HEK293 (cell line): Measurements from ENCODE around the gene CREBL2.

Source experiments
- GLIS2 ChIP-seq: fragments of 450-650 bp; formaldehyde crosslinking; IDR thresholded peaks from 2 replicates; pipeline ENCODE4 v1.5.1; 2016; ENCODE audit warnings: missing biosample characterization, missing genetic modification characterization
- ZNF174 ChIP-seq: fragments of 450-650 bp; formaldehyde crosslinking; IDR thresholded peaks from 2 replicates; pipeline ENCODE4 v1.5.0; 2017; ENCODE audit warnings: missing biosample characterization, mild to moderate bottlenecking, missing genetic modification characterization
- ZNF184 ChIP-seq: fragments of 450-650 bp; IDR thresholded peaks from 2 replicates; pipeline ENCODE4 v1.5.1; 2018; ENCODE audit warnings: missing biosample characterization, mild to moderate bottlenecking, missing genetic modification characterization
- ZNF302 ChIP-seq: fragments of 450-650 bp; formaldehyde crosslinking; IDR thresholded peaks from 2 replicates; pipeline ENCODE4 v1.5.1; 2016; ENCODE audit warnings: missing biosample characterization, missing genetic modification characterization, low read depth
- ZNF530 ChIP-seq: fragments of 450-650 bp; formaldehyde crosslinking; IDR thresholded peaks from 2 replicates; pipeline ENCODE4 v1.5.1; 2016; ENCODE audit warnings: low read depth, missing biosample characterization, missing genetic modification characterization
- ZNF707 ChIP-seq: fragments of 450-650 bp; formaldehyde crosslinking; IDR thresholded peaks from 2 replicates; pipeline ENCODE4 v1.5.1; 2016; ENCODE audit warnings: missing biosample characterization, missing genetic modification characterization
- TF ChIP-seq, protein P1 (sequence below): fragments of 450-650 bp; formaldehyde crosslinking; IDR thresholded peaks from 2 replicates; pipeline ENCODE4 v1.5.1; 2016; ENCODE audit warnings: missing biosample characterization, missing genetic modification characterization
- TF ChIP-seq, protein P2 (sequence below): fragments of 450-650 bp; formaldehyde crosslinking; IDR thresholded peaks from 2 replicates; pipeline ENCODE4 v1.5.1; 2016; ENCODE audit warnings: missing biosample characterization, missing genetic modification characterization, low read depth
- TF ChIP-seq, protein P3 (sequence below): fragments of 450-650 bp; formaldehyde crosslinking; IDR thresholded peaks from 2 replicates; pipeline ENCODE4 v1.5.1; 2016; ENCODE audit warnings: missing biosample characterization, missing genetic modification characterization
- TF ChIP-seq, protein P4 (sequence below): fragments of 450-650 bp; formaldehyde crosslinking; IDR thresholded peaks from 2 replicates; pipeline ENCODE4 v1.5.1; 2016; ENCODE audit warnings: missing biosample characterization, missing genetic modification characterization
- TF ChIP-seq, protein P5 (sequence below): fragments of 450-650 bp; formaldehyde crosslinking; IDR thresholded peaks from 2 replicates; pipeline ENCODE4 v1.5.0; 2017; ENCODE audit warnings: missing biosample characterization, missing genetic modification characterization, borderline replicate concordance

DNA sequence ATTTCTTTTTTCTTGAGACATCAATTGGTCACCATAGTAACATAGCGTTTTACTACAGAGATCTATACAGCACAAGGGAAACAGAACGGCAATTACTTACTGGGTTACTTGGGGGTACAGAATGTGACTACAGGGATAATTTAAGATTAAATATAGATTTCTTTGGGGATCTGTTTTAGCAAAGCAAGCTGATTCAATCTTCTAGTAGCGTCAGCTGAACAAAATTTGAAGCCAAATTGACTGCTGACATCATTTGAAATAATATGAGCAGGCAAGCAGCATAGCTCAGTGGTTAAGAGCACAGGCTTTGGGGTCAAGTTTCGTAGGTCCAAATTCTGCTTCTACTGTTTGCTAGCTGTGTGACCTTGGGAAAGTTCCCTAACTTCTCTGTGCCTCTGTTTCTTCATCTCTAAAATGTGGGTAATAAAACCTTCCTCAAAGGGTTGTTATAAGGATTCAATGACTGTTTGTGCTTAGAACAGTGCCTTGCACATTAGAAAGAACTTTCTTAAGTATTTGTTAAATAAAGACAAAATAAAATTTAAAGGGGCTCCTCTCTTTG is 71.5 kb downstream of the CREBL2 start:
- no peak for TF ChIP-seq ZNF707 (tag by site-specific recombination)
- no peak for TF ChIP-seq ZNF184 (tag by site-specific recombination)
- no peak for TF ChIP-seq ZNF530 (tag by site-specific recombination)
- TF ChIP-seq, protein P1, sequence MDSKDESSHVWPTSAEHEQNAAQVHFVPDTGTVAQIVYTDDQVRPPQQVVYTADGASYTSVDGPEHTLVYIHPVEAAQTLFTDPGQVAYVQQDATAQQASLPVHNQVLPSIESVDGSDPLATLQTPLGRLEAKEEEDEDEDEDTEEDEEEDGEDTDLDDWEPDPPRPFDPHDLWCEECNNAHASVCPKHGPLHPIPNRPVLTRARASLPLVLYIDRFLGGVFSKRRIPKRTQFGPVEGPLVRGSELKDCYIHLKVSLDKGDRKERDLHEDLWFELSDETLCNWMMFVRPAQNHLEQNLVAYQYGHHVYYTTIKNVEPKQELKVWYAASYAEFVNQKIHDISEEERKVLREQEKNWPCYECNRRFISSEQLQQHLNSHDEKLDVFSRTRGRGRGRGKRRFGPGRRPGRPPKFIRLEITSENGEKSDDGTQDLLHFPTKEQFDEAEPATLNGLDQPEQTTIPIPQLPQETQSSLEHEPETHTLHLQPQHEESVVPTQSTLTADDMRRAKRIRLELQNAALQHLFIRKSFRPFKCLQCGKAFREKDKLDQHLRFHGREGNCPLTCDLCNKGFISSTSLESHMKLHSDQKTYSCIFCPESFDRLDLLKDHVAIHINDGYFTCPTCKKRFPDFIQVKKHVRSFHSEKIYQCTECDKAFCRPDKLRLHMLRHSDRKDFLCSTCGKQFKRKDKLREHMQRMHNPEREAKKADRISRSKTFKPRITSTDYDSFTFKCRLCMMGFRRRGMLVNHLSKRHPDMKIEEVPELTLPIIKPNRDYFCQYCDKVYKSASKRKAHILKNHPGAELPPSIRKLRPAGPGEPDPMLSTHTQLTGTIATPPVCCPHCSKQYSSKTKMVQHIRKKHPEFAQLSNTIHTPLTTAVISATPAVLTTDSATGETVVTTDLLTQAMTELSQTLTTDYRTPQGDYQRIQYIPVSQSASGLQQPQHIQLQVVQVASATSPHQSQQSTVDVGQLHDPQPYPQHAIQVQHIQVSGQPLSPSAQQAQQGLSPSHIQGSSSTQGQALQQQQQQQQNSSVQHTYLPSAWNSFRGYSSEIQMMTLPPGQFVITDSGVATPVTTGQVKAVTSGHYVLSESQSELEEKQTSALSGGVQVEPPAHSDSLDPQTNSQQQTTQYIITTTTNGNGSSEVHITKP (tag by site-specific recombination), result no peak
- TF ChIP-seq GLIS2 (tag by site-specific recombination), result no peak
- TF ChIP-seq, protein P2, sequence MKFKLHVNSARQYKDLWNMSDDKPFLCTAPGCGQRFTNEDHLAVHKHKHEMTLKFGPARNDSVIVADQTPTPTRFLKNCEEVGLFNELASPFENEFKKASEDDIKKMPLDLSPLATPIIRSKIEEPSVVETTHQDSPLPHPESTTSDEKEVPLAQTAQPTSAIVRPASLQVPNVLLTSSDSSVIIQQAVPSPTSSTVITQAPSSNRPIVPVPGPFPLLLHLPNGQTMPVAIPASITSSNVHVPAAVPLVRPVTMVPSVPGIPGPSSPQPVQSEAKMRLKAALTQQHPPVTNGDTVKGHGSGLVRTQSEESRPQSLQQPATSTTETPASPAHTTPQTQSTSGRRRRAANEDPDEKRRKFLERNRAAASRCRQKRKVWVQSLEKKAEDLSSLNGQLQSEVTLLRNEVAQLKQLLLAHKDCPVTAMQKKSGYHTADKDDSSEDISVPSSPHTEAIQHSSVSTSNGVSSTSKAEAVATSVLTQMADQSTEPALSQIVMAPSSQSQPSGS (tag by site-specific recombination), result no peak
- TF ChIP-seq ZNF302, result no peak
- TF ChIP-seq, protein P3, sequence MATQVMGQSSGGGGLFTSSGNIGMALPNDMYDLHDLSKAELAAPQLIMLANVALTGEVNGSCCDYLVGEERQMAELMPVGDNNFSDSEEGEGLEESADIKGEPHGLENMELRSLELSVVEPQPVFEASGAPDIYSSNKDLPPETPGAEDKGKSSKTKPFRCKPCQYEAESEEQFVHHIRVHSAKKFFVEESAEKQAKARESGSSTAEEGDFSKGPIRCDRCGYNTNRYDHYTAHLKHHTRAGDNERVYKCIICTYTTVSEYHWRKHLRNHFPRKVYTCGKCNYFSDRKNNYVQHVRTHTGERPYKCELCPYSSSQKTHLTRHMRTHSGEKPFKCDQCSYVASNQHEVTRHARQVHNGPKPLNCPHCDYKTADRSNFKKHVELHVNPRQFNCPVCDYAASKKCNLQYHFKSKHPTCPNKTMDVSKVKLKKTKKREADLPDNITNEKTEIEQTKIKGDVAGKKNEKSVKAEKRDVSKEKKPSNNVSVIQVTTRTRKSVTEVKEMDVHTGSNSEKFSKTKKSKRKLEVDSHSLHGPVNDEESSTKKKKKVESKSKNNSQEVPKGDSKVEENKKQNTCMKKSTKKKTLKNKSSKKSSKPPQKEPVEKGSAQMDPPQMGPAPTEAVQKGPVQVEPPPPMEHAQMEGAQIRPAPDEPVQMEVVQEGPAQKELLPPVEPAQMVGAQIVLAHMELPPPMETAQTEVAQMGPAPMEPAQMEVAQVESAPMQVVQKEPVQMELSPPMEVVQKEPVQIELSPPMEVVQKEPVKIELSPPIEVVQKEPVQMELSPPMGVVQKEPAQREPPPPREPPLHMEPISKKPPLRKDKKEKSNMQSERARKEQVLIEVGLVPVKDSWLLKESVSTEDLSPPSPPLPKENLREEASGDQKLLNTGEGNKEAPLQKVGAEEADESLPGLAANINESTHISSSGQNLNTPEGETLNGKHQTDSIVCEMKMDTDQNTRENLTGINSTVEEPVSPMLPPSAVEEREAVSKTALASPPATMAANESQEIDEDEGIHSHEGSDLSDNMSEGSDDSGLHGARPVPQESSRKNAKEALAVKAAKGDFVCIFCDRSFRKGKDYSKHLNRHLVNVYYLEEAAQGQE (tag by site-specific recombination), result no peak
- TF ChIP-seq, protein P4, sequence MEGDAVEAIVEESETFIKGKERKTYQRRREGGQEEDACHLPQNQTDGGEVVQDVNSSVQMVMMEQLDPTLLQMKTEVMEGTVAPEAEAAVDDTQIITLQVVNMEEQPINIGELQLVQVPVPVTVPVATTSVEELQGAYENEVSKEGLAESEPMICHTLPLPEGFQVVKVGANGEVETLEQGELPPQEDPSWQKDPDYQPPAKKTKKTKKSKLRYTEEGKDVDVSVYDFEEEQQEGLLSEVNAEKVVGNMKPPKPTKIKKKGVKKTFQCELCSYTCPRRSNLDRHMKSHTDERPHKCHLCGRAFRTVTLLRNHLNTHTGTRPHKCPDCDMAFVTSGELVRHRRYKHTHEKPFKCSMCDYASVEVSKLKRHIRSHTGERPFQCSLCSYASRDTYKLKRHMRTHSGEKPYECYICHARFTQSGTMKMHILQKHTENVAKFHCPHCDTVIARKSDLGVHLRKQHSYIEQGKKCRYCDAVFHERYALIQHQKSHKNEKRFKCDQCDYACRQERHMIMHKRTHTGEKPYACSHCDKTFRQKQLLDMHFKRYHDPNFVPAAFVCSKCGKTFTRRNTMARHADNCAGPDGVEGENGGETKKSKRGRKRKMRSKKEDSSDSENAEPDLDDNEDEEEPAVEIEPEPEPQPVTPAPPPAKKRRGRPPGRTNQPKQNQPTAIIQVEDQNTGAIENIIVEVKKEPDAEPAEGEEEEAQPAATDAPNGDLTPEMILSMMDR (tag by site-specific recombination), result no peak
- TF ChIP-seq, protein P5, sequence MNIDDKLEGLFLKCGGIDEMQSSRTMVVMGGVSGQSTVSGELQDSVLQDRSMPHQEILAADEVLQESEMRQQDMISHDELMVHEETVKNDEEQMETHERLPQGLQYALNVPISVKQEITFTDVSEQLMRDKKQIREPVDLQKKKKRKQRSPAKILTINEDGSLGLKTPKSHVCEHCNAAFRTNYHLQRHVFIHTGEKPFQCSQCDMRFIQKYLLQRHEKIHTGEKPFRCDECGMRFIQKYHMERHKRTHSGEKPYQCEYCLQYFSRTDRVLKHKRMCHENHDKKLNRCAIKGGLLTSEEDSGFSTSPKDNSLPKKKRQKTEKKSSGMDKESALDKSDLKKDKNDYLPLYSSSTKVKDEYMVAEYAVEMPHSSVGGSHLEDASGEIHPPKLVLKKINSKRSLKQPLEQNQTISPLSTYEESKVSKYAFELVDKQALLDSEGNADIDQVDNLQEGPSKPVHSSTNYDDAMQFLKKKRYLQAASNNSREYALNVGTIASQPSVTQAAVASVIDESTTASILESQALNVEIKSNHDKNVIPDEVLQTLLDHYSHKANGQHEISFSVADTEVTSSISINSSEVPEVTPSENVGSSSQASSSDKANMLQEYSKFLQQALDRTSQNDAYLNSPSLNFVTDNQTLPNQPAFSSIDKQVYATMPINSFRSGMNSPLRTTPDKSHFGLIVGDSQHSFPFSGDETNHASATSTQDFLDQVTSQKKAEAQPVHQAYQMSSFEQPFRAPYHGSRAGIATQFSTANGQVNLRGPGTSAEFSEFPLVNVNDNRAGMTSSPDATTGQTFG (tag by site-specific recombination), result no peak
- TF ChIP-seq ZNF174 (tag by site-specific recombination), result no peak
